Measurements from ENCODE around the gene SLC44A2. TPM values are rescaled to one million over a fixed set of nuclear protein-coding genes. Genes with fewer than 3 reads are reported as not detected.

SLC44A2 gene
- total and polyA plus RNA-seq, 2 experiments from 2014 or later: 44.4 to 91.3 TPM

- Histone ChIP-seq H2AFZ (no peak overlapping the region), H3K4me1 (ENCODE audit: insufficient read depth) (no peaks in the 10 kb centered on the region), H3K27ac (no peak overlapping the region), H3K79me2 (no peaks in the 10 kb centered on the region), H3K27me3 (no peaks in the 10 kb centered on the region), H3K9me2 (replicated peaks; ENCODE audit: insufficient read depth) (no peaks in the 10 kb centered on the region), H3K36me3 (replicated peaks; ENCODE audit: insufficient read depth, low read depth) (no peaks in the 10 kb centered on the region), H3K4me3 (no peak overlapping the region), H4K20me1 (ENCODE audit: insufficient read depth, poor library complexity, severe bottlenecking) (no peaks in the 10 kb centered on the region), H3K4me2 (no peak overlapping the region), H3K9me3 (ENCODE audit: low read depth) (no peaks in the 10 kb centered on the region)
- no peak for DNase-seq (ENCODE audit: low spot score)
- WGBS (ENCODE audit: low lambda C conversion rate, missing lambda C conversion rate): 86% methylated on average over 5 of the region's 5 CpGs
- TF ChIP-seq EZH2phosphoT487 (IDR thresholded peaks at IDR 0.05; ENCODE audit: low read depth, severe bottlenecking, unreplicated experiment) (no peak), EZH2 (IDR thresholded peaks at IDR 0.05; ENCODE audit: borderline replicate concordance) (no peak)
- TF ChIP-seq, protein P1, sequence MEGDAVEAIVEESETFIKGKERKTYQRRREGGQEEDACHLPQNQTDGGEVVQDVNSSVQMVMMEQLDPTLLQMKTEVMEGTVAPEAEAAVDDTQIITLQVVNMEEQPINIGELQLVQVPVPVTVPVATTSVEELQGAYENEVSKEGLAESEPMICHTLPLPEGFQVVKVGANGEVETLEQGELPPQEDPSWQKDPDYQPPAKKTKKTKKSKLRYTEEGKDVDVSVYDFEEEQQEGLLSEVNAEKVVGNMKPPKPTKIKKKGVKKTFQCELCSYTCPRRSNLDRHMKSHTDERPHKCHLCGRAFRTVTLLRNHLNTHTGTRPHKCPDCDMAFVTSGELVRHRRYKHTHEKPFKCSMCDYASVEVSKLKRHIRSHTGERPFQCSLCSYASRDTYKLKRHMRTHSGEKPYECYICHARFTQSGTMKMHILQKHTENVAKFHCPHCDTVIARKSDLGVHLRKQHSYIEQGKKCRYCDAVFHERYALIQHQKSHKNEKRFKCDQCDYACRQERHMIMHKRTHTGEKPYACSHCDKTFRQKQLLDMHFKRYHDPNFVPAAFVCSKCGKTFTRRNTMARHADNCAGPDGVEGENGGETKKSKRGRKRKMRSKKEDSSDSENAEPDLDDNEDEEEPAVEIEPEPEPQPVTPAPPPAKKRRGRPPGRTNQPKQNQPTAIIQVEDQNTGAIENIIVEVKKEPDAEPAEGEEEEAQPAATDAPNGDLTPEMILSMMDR (IDR thresholded peaks at IDR 0.05; ENCODE audit: poor library complexity): no peak
These were observed 13.4 kb upstream of the SLC44A2 start for GRCh38 chr19:10611907-10612306.

DNA sequence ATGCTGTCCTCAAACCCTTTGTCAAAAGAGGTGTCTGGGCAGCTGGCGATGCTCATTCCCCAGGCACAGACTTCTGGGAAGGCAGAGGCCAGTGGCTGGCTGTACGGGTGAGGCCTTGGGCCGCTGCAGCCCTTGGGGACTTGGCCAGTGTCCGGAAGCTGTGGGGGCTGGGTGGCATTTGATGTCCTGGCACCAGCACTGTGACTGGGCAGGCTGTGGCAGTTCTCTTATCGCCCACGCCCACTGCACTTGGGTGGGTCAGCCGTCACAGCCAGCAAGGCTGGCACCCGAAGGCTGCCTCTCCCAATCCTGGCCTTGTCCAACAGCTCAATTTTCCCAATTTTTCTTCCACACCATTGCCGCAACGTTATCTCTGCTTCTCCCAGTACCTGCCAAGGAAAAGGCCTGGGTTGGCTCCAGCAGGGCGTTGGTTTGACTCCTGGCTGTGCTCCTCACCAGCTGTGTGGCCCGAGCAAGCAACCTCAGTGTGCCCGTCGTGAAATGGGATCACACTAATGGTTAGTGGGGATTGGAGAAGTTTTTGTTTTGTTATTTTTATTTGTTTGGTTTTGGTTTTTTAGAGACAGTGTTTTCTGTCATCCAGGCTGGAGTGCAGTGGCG, 12.7 kb upstream of the SLC44A2 start:
- Histone ChIP-seq H4K20me1 (ENCODE audit: insufficient read depth, poor library complexity, severe bottlenecking) (no peaks in the 10 kb centered on the region), H3K36me3 (replicated peaks; ENCODE audit: insufficient read depth, low read depth) (no peaks in the 10 kb centered on the region), H3K9me2 (replicated peaks; ENCODE audit: insufficient read depth) (no peaks in the 10 kb centered on the region), H3K4me1 (ENCODE audit: insufficient read depth) (peaks cover 6% of the 10 kb centered on the region), H3K4me3 (no peak overlapping the region), H3K27me3 (no peaks in the 10 kb centered on the region), H3K79me2 (no peaks in the 10 kb centered on the region), H2AFZ (no peak overlapping the region), H3K27ac (no peak overlapping the region), H3K4me2 (no peak overlapping the region), H3K9me3 (ENCODE audit: low read depth) (no peaks in the 10 kb centered on the region)
- DNase-seq (ENCODE audit: low spot score): no peak
- WGBS (ENCODE audit: low lambda C conversion rate, missing lambda C conversion rate): 94% methylated on average over 15 of the region's 15 CpGs
- TF ChIP-seq EZH2phosphoT487 (IDR thresholded peaks at IDR 0.05; ENCODE audit: low read depth, severe bottlenecking, unreplicated experiment) (no peak), EZH2 (IDR thresholded peaks at IDR 0.05; ENCODE audit: borderline replicate concordance) (no peak)
- TF ChIP-seq, protein P1 (IDR thresholded peaks at IDR 0.05; ENCODE audit: poor library complexity): no peak

- Histone ChIP-seq H3K27me3 (no peaks in the 10 kb centered on the region), H3K79me2 (peaks cover 3% of the 10 kb centered on the region), H3K36me3 (replicated peaks; ENCODE audit: insufficient read depth, low read depth) (no peaks in the 10 kb centered on the region), H3K9me2 (replicated peaks; ENCODE audit: insufficient read depth) (no peaks in the 10 kb centered on the region), H4K20me1 (ENCODE audit: insufficient read depth, poor library complexity, severe bottlenecking) (no peaks in the 10 kb centered on the region), H3K27ac (no peak overlapping the region), H3K4me3 (no peak overlapping the region), H2AFZ (no peak overlapping the region), H3K9me3 (ENCODE audit: low read depth) (no peaks in the 10 kb centered on the region), H3K4me1 (ENCODE audit: insufficient read depth) (peaks cover 6% of the 10 kb centered on the region), H3K4me2 (no peak overlapping the region)
- TF ChIP-seq EZH2phosphoT487 (IDR thresholded peaks at IDR 0.05; ENCODE audit: low read depth, severe bottlenecking, unreplicated experiment): no peak
- TF ChIP-seq EZH2 (IDR thresholded peaks at IDR 0.05; ENCODE audit: borderline replicate concordance): no peak
- TF ChIP-seq, protein P1 (IDR thresholded peaks at IDR 0.05; ENCODE audit: poor library complexity): no peak
- no peak for DNase-seq (ENCODE audit: low spot score)
- WGBS (ENCODE audit: low lambda C conversion rate, missing lambda C conversion rate): 98% methylated on average over 14 of the region's 14 CpGs
These were observed 9.8 kb upstream of the SLC44A2 start for GRCh38 chr19:10615429-10616023.

Data from hepatocyte (in vitro differentiated cells).